ENCODE measurements around the gene BARX2. TPM values are rescaled to one million over a fixed set of nuclear protein-coding genes. Genes with fewer than 3 reads are reported as not detected.

Gene BARX2
- total RNA-seq, 2 experiments from 2014 or later: 0.23 TPM; not detected in 1

DNA sequence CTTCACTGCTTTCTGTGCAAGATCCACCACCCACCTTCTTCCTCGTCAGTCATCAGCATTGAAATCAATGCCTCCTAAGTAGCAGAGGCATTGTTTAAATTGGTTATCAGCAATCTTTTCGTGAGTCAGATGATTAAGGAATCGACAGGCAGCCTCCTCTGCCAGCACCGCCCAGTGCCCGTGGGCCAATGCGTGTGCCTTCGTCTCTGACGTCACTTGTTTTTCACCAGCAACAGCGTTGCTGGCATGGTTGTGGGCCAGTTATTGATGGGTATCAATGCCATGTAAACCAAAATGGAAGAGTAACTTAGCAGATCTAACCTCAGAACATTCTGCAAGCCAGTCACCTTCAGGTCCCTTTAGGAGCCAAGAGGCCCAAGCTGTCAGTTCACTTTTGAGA, 69.6 kb downstream of the BARX2 start:
- ATAC-seq: no peak
- no peak for DNase-seq
- CTCF ChIA-PET: no interaction called here
- Mint-ChIP-seq H3K27me3 (no peaks in the 10 kb centered on the region), H3K36me3 (no peaks in the 10 kb centered on the region), H3K4me3 (no peak overlapping the region), H3K4me1 (no peaks in the 10 kb centered on the region), H3K27ac (no peak overlapping the region), H3K9me3 (ENCODE audit: low read depth) (no peaks in the 10 kb centered on the region)

DNA sequence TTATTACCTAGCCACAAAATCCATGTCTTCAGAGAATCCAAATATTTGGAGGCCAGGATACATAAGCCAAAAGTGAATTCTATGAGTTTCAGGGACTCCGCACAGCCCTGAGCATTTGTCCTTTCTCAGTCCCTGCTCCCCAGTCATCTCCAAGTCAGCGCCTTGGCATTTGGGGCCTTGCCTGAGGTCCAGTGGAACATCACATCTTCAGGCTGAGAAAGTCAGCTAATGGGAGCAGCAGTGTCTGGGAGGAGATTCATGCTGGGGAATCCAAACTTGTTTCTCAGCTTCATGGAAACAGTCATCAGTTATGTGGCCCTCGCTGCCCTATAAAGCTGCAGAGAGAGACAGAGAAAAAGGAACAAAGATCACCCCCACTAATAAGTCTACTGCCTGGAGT, 70.9 kb downstream of the BARX2 start:
- Mint-ChIP-seq H3K27me3 (no peaks in the 10 kb centered on the region), H3K36me3 (no peaks in the 10 kb centered on the region), H3K4me3 (no peak overlapping the region), H3K27ac (no peak overlapping the region), H3K9me3 (ENCODE audit: low read depth) (no peaks in the 10 kb centered on the region), H3K4me1 (no peaks in the 10 kb centered on the region)
- DNase-seq (no peak), ATAC-seq (no peak)
- CTCF ChIA-PET: no interaction called here

DNA sequence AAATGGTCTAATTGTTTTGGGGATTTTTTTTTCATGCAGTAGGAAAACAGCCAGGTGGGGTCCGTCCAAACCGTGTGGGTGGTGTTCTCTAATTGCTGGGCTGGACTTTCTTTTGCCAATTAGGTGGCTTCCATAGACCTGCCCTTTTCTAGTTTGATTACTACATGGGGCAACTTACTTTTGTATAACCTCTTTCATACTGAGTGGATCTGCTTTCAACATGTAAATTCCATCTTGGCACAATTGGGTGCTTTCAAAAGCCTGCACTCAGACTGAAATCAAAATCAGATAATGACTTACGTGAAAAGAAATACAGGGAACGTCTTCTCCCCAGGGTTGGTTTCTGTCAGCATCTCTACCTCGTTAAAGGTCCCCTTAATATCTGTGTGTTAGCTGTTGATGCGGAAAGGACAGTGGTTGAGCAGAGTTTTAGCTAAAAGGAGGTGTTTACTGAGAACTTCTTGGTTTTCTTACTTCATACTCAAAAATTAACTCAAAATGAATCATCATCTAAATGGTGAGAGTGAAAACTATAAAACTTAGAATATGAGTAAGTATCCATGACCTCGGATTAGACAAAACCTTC, 72.1 kb downstream of the BARX2 start:
- Mint-ChIP-seq H3K36me3 (no peaks in the 10 kb centered on the region), H3K27ac (no peak overlapping the region), H3K4me3 (no peak overlapping the region), H3K9me3 (ENCODE audit: low read depth) (no peaks in the 10 kb centered on the region), H3K27me3 (no peaks in the 10 kb centered on the region), H3K4me1 (no peaks in the 10 kb centered on the region)
- DNase-seq (no peak), ATAC-seq (no peak)
- CTCF ChIA-PET: no interaction called here

DNA sequence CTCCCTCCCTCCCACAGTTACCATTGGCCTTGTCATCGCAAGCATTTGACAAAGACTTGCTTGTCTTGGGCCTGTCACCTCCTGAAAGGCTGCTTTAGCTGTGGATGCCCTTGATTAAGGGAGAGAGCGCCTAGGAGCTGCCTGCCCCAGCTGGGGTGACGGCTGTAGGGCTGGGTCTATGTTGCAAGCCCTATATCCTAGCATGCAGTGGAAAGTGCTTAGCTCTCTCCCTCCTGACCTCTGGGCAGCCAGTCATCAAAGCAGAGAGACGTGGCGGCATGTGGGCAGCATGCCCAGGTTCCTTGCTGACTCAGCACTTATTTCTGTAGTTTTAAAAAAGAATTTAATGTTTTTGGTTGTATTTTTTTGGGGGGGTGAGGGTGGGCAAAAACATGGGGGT, 75.9 kb downstream of the BARX2 start:
- Mint-ChIP-seq H3K36me3 (no peaks in the 10 kb centered on the region), H3K27ac (no peak overlapping the region), H3K27me3 (no peaks in the 10 kb centered on the region), H3K4me1 (no peaks in the 10 kb centered on the region), H3K4me3 (no peak overlapping the region), H3K9me3 (ENCODE audit: low read depth) (no peaks in the 10 kb centered on the region)
- CTCF ChIA-PET: no interaction called here
- ATAC-seq: no peak
- no peak for DNase-seq

DNA sequence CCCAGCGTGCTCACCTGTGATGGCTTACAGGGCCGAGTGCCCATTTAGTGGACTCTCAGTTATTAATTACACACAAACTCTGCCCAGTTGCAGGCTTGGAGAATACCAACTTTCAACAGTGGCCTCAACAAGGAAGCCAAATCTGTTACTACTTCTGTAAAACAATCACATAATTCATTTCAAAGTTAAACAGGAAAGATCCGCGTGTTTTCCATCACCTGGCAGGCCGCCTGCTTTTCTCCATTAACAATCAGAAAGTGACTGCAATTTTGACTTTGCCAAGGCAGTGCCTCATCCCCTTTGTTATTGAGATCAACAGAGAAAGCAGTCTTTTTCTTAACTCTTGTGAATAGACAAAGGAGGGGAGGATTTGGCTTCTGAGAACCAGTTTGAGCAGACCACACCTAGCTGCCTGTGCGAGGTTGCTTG, 77.7 kb downstream of the BARX2 start:
- no peak overlapping the region for H3K4me3 Mint-ChIP-seq
- H3K9me3 Mint-ChIP-seq (ENCODE audit: low read depth): no peaks in the 10 kb centered on the region
- DNase-seq: no peak
- H3K4me1 Mint-ChIP-seq: no peaks in the 10 kb centered on the region
- ATAC-seq: no peak
- H3K27me3 Mint-ChIP-seq: peaks cover 4% of the 10 kb centered on the region
- CTCF ChIA-PET: no interaction called here
- H3K36me3 Mint-ChIP-seq: no peaks in the 10 kb centered on the region
- H3K27ac Mint-ChIP-seq: no peak overlapping the region

DNA sequence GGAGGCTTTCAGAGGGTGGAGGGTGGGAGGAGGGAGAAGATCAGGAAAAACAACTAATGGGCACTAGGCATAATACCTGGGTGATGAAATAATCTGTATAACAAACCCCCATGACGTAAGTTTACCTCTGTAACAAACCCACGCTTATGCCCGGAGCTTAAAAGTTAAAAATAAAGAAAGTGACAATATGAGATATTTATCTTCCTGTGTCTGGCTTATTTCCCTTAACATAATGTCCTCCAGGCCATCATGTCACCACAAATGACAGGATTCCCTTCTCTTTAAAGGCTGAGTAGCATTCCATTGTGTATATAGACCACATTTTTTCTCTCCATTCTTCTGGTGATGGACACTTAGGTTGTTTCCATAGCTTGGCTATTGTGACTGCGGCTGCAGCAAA, 79.5 kb downstream of the BARX2 start:
- Mint-ChIP-seq H3K27ac (no peak overlapping the region), H3K36me3 (no peaks in the 10 kb centered on the region), H3K27me3 (peaks cover 4% of the 10 kb centered on the region), H3K4me3 (no peak overlapping the region), H3K4me1 (no peaks in the 10 kb centered on the region), H3K9me3 (ENCODE audit: low read depth) (no peaks in the 10 kb centered on the region)
- ATAC-seq (no peak), DNase-seq (no peak)
- CTCF ChIA-PET: no interaction called here

DNA sequence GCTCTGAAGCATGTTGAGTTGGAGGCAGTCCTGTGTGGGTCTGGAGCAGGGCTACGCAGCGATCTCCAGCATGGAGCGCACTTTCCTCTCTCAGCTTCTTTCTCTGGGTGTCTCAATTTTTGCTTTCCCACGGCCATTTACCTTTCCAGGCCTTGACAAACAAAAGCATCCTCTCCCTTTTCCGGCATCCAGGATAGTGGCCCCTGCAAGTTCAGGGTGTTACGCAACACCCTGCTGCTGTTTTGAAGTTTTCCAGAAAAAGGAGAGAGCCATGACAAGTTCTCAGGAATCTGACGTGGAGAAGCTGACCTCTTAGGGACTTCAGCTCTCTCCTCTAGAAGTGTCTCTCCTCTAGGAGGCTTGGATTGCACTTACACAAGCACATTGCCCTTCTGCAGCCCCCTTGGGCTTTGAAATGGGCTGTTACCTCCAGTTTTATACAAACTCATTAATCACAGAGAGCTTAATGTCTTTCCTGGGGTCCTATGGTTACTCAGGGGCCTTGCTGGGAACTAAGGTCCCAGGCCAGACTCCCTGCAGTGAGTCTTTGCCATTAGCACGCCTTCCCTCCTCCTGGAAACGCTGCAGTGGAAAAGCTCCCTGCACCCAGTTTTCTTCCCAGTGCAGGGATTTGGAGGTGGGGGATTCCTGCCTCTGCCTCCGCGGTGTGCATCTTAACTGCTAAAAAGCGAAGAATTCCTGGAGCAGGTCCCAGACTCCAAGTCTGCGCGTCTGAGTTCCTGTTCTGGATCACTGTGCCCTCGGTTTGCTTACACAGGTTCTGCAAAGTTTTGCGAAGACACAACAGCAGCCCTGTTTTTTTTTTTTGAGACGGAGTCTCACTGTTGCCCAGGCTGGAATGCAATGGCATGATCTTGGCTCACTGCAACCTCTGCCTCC, 80.4 kb downstream of the BARX2 start:
- H3K27ac Mint-ChIP-seq: no peak overlapping the region
- no peaks in the 10 kb centered on the region for H3K9me3 Mint-ChIP-seq (ENCODE audit: low read depth)
- no peak for ATAC-seq
- no peak overlapping the region for H3K4me3 Mint-ChIP-seq
- H3K4me1 Mint-ChIP-seq: no peaks in the 10 kb centered on the region
- no peaks in the 10 kb centered on the region for H3K36me3 Mint-ChIP-seq
- H3K27me3 Mint-ChIP-seq: peaks cover 4% of the 10 kb centered on the region
- CTCF ChIA-PET: no interaction called here
- no peak for DNase-seq

DNA sequence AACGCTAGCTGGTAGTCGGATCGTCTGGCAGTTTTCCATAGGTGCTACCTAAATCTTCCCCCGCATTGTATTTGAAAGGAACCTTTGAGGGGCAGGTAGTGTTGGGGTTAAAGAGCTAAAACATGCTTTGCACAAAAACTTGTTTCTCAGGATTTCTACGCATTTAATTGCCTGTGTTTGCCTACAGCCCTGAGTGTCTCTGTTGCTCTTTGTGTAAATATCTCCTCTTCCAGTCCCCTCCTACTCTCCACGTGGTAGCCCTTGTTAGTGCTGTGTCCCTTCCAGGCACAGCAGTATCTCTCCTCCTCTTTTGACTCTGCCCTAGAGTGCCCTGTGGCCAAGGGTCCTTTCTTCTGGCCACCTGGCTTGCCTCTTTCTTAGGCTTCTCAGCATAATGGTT, 81.7 kb downstream of the BARX2 start:
- Mint-ChIP-seq H3K4me1 (no peaks in the 10 kb centered on the region), H3K9me3 (ENCODE audit: low read depth) (no peaks in the 10 kb centered on the region), H3K27me3 (peaks cover 4% of the 10 kb centered on the region), H3K36me3 (no peaks in the 10 kb centered on the region), H3K27ac (no peak overlapping the region), H3K4me3 (no peak overlapping the region)
- DNase-seq (no peak), ATAC-seq (no peak)
- CTCF ChIA-PET: no interaction called here

DNA sequence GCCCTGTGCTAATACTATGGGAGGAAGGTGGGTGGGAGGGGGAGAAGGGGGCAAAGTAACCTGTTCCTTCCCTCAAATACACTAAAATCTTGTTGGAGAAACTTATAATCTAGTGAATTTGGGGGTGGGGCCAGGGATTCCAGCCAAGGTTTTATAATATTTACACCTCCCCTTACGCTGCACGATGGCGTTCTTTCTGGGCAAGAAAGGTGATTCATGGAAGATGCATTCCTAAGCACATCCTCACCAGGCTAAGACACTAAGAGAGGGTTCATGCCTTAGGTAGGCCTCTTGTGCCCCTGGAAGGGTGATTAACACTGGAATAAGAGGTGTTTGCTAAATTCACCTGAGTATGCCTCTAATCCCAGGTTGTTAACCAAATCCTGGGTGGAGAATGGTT, 82.6 kb downstream of the BARX2 start:
- CTCF ChIA-PET: no interaction called here
- H3K27me3 Mint-ChIP-seq: peaks cover 4% of the 10 kb centered on the region
- ATAC-seq (no peak), DNase-seq (no peak)
- no peaks in the 10 kb centered on the region for H3K36me3 Mint-ChIP-seq
- no peak overlapping the region for H3K4me3 Mint-ChIP-seq
- H3K27ac Mint-ChIP-seq: no peak overlapping the region
- no peaks in the 10 kb centered on the region for H3K9me3 Mint-ChIP-seq (ENCODE audit: low read depth)
- no peaks in the 10 kb centered on the region for H3K4me1 Mint-ChIP-seq

DNA sequence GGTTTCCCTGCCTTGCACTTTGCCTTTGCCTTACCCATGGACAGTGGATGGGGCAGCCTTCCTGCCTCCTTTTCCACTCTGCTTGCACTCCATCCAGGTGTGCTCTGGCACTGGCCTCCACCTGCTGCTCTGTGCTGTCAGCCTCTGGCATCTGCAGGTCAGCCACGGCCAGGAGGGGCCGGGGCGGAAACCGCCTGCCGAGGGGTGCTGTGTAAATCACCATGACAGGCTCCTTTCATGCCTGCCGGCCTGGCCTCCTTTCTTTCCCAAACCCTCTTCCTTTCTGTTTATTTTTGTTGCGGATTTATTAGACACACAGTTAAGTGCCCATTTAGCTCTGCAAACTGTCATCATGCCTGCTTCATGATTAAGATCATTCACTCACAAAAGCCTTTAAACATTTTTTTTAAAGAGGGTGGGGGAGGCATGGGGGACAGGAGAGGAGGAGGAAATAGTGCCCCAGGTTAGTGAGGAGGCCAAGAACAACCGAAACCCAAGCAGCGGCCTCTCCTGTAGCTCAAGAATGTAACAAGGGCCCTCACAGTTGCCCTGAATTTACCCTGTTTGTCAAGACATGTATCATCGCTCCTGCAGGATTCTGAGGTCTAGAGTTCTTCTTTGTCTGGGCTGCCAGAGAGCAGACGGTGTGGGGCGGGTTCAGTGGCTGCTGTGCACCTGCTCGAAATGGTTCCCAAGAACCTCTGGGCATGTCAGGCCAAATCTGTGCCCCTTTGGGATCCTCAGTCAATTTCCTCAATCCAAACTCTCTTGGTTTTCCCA, 83.3 kb downstream of the BARX2 start:
- Mint-ChIP-seq H3K9me3 (ENCODE audit: low read depth) (peaks cover 2% of the 10 kb centered on the region), H3K4me1 (no peaks in the 10 kb centered on the region), H3K36me3 (no peaks in the 10 kb centered on the region), H3K27ac (no peak overlapping the region), H3K4me3 (no peak overlapping the region), H3K27me3 (peaks cover 4% of the 10 kb centered on the region)
- CTCF ChIA-PET: interaction anchor here (1.0 kb wide), 1 partner anchor 24 kb away, joined by 3 read pairs; no protein-coding TSS in a partner anchor
- ATAC-seq (no peak), DNase-seq (no peak)

DNA sequence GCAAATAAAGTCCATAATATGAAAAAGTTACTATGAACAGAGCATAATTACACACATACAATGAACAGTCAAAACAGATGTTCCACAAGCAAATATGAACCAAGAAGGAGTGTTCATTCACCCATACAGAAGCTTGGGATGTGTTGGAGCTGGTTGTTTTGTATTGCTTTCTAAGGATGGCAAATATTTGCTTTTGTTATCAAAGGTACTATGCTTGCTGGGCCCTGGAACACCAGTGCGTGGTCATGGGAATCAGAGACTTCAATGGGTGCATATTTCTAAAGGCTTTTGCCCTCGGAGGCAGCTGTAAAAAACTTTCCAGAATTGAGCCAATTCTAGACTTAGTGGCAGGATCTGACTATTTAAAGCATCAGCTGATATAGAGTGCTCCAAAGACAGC, 85.1 kb downstream of the BARX2 start:
- no peaks in the 10 kb centered on the region for H3K36me3 Mint-ChIP-seq
- CTCF ChIA-PET: interaction anchor here (0.8 kb wide), 2 partner anchors 10 to 17 kb away, joined by 3 read pairs; no protein-coding TSS in a partner anchor
- ATAC-seq (no peak), DNase-seq (no peak)
- no peak overlapping the region for H3K27ac Mint-ChIP-seq
- H3K27me3 Mint-ChIP-seq: peaks cover 4% of the 10 kb centered on the region
- H3K4me1 Mint-ChIP-seq: no peaks in the 10 kb centered on the region
- peaks cover 2% of the 10 kb centered on the region for H3K9me3 Mint-ChIP-seq (ENCODE audit: low read depth)
- no peak overlapping the region for H3K4me3 Mint-ChIP-seq

DNA sequence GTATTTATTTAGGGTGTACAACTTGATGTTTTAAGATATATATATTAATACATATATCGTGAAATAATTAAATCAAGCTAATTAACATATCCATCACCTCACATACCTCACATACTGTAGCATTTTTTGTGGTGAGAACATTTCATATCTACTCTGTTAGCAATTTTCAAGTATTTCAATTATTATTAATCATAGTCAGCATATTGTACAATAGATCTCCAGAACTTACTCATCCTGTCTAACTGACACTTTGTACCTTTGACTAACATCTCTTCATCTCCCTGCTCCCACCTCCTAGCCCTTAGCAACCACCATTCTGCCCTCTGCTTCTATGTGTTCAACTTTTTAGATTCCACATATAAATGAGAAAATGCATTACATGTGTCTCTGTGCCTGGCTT, 108.4 kb downstream of the BARX2 start:
- Mint-ChIP-seq H3K27me3 (no peaks in the 10 kb centered on the region), H3K4me1 (no peaks in the 10 kb centered on the region), H3K9me3 (ENCODE audit: low read depth) (no peaks in the 10 kb centered on the region), H3K36me3 (no peaks in the 10 kb centered on the region), H3K27ac (no peak overlapping the region), H3K4me3 (no peak overlapping the region)
- ATAC-seq: no peak
- CTCF ChIA-PET: no interaction called here
- DNase-seq: no peak

DNA sequence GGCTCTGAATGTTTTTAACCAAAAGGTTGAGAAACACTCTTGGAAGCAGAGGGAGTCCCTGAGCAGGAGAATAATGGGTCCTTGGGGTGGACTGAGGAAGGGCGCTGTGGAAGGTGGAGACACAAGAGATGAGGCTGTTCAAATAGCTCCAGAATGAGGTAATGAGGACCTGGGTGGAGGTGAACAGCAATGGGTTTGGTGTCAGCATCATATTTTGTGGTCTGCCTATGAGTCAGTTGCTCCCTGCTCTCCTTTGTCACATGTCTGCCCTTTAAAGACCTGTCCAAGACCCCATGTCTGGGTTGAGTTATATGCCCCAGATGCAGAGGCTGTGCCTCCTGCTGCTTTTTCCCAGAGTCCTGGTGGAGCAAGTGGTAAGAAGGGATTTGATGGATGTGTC, 113.6 kb downstream of the BARX2 start:
- ATAC-seq (no peak), DNase-seq (no peak)
- no peaks in the 10 kb centered on the region for H3K4me1 Mint-ChIP-seq
- no peaks in the 10 kb centered on the region for H3K36me3 Mint-ChIP-seq
- H3K27ac Mint-ChIP-seq: no peak overlapping the region
- H3K4me3 Mint-ChIP-seq: no peak overlapping the region
- no peaks in the 10 kb centered on the region for H3K27me3 Mint-ChIP-seq
- CTCF ChIA-PET: no interaction called here
- peaks cover 2% of the 10 kb centered on the region for H3K9me3 Mint-ChIP-seq (ENCODE audit: low read depth)

DNA sequence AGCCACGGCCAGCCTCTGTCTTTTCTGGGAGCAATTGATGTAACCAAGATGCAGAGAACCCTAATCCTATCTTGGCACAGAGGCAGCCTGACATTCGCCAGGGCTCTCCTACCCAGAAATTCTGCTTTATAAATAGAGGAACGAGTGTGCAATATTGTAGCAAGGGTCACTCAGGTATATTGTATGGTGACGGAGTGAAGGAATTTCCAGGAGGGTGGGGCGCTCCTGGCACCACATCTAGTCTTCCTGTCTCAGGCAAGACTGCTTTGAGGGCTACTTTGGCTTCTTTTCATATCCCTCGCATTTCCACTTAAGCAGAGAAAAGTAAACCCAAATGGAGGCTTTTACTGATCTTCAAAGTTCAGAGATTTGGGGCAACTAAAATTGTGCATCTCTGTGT, 114.4 kb downstream of the BARX2 start:
- Mint-ChIP-seq H3K4me3 (no peak overlapping the region), H3K27ac (no peak overlapping the region), H3K4me1 (no peaks in the 10 kb centered on the region), H3K9me3 (ENCODE audit: low read depth) (peaks cover 6% of the 10 kb centered on the region), H3K27me3 (no peaks in the 10 kb centered on the region), H3K36me3 (no peaks in the 10 kb centered on the region)
- DNase-seq (no peak), ATAC-seq (no peak)
- CTCF ChIA-PET: no interaction called here
